Heart left ventricle (tissue), 13 donors: ENCODE results near the gene GRIN2D.

Source experiments
- POLR2A ChIP-seq, 2 donors: fragments of 450-650 bp; IDR thresholded peaks; one replicate each; pipeline ENCODE4 v1.6.1; 2017; ENCODE audit warnings: antibody characterized with exemption in 2 of 2, mild to moderate bottlenecking in 2 of 2, moderate library complexity in 2 of 2
- TF ChIP-seq, protein P1 (sequence below), 12 donors: fragments of 200-600 bp; sonication (generic) in 4 of 12; IDR thresholded peaks; one replicate each; pipeline versions ENCODE4 v1.5.0 to v1.8.0; 2018 to 2022; ENCODE audit warnings: antibody characterized with exemption in 12 of 12, mild to moderate bottlenecking in 5 of 12
- donor health status: ischemic (EF 13 %, LVEDD 7.1; RV severe dilation, severe dysfunction).
- donor health status: DM: no; HTN: yes; CAD: no.
- donor health status: DM: no; HTN: no; CAD: no.
- donor health status: ischemic (EF 25% LVEDD 6.9; RV normal size, moderate dysfunction).
- donor health status: ischemic (EF 25% LVEDD 5.7; RV mildly dilated, moderate dysfunction).
- donor health status: ischemic (EF 35%, LVEDD 5.7; RV mildly dilated, moderate dysfunction).
- donor health status: nonischemic (EF 11% LVEDD 7.7; RV severe dilation, severe dysfunction).
- donor health status: DM: yes; HTN: yes; CAD: no.
- donor health status: PGD.
- donor health status: ischemic (EF 29% LVEDD 5.4; RV normal size, mild dysfunction).
- donor health status: nonischemic (EF 23%, LVEDD 6.1; RV moderate dilation, normal function).

- TF ChIP-seq, protein P1, sequence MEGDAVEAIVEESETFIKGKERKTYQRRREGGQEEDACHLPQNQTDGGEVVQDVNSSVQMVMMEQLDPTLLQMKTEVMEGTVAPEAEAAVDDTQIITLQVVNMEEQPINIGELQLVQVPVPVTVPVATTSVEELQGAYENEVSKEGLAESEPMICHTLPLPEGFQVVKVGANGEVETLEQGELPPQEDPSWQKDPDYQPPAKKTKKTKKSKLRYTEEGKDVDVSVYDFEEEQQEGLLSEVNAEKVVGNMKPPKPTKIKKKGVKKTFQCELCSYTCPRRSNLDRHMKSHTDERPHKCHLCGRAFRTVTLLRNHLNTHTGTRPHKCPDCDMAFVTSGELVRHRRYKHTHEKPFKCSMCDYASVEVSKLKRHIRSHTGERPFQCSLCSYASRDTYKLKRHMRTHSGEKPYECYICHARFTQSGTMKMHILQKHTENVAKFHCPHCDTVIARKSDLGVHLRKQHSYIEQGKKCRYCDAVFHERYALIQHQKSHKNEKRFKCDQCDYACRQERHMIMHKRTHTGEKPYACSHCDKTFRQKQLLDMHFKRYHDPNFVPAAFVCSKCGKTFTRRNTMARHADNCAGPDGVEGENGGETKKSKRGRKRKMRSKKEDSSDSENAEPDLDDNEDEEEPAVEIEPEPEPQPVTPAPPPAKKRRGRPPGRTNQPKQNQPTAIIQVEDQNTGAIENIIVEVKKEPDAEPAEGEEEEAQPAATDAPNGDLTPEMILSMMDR (IDR thresholded peaks at IDR 0.05) = no peak
- TF ChIP-seq POLR2A (IDR thresholded peaks at IDR 0.05) = no peak
Observed at GRCh38 chr19:48405850-48406249, 12.4 kb downstream of the GRIN2D start.
